ENCODE measurements around the gene BCL11B.

- TF ChIP-seq CTCF (IDR thresholded peaks at IDR 0.05; ENCODE audit: low read depth, low read length, missing input control) (no peak), REST (IDR thresholded peaks at IDR 0.05) (no peak), JUND (IDR thresholded peaks at IDR 0.05) (no peak)
Observed at GRCh38 chr14:99317231-99318090, 45.5 kb upstream of the BCL11B start.

Measured in liver (tissue), 3 donors.